Tibial nerve (tissue), 4 donors: ENCODE data around the gene S100A10. TPM values are rescaled to one million over a fixed set of nuclear protein-coding genes. Genes with fewer than 3 reads are reported as not detected.

ENCODE experiments used
- DNase-seq, 2 donors: peaks; one replicate each; pipeline ENCODE4 v3.0.0-alpha.2; 2019; ENCODE audit warnings: low spot score in 2 of 2
- H3K27ac ChIP-seq, 4 donors: fragments of 200-600 bp; sonication (generic) in 3 of 4; one replicate each; pipeline ENCODE4 v1.5.1; 2017 to 2019; ENCODE audit warnings: mild to moderate bottlenecking in 1 of 4
- H3K27me3 ChIP-seq, 2 donors: fragments of 200-600 bp; sonication (generic) in 1 of 2; one replicate each; pipeline versions ENCODE4 v1.5.1 to v1.6.0; 2017 to 2019
- H3K36me3 ChIP-seq, 3 donors: fragments of 200-600 bp; sonication (generic); one replicate each; pipeline ENCODE4 v1.5.1; 2018 to 2019
- H3K4me1 ChIP-seq, 4 donors: fragments of 200-600 bp; sonication (generic) in 3 of 4; one replicate each; pipeline ENCODE4 v1.5.1; 2017 to 2019
- H3K4me3 ChIP-seq, 4 donors: fragments of 200-600 bp; sonication (generic) in 3 of 4; one replicate each; pipeline ENCODE4 v1.5.1; 2017 to 2019; ENCODE audit warnings: mild to moderate bottlenecking in 1 of 4, moderate library complexity in 1 of 4
- H3K9me3 ChIP-seq, 4 donors: fragments of 200-600 bp; sonication (generic) in 3 of 4; one replicate each; pipeline ENCODE4 v1.5.1; 2017 to 2019
- EP300 ChIP-seq, 2 donors: sonication (generic); formaldehyde crosslinking; IDR thresholded peaks; one replicate each; pipeline ENCODE4 v1.6.1; 2017; ENCODE audit warnings: antibody characterized with exemption in 2 of 2, mild to moderate bottlenecking in 1 of 2
- POLR2A ChIP-seq, 2 donors: fragments of 450-650 bp; IDR thresholded peaks; one replicate each; pipeline ENCODE4 v1.6.1; 2017; ENCODE audit warnings: antibody characterized with exemption in 2 of 2, mild to moderate bottlenecking in 2 of 2, moderate library complexity in 2 of 2
- WGBS, 2 donors: methylation state at CpG; one replicate each; pipeline ENCODE4 v1.1.5; 2018; 5-methylcytosine and 5-hydroxymethylcytosine counted together
- total RNA-seq, 4 donors: library from RNA; depleted of rRNA; stranded (reverse); fragments of >200 nt; gene quantifications; one replicate each; pipeline ENCODE4 v1.1.0, GENCODE V29; 2016
- TF ChIP-seq, protein P1 (sequence below), 5 experiments: fragments of 200-600 bp in 3 of 5; fragments of 450-650 bp in 2 of 5; sonication (generic) in 3 of 5; IDR thresholded peaks; one replicate each; pipeline ENCODE4 v1.5.1; 2016 to 2019; ENCODE audit warnings: antibody characterized with exemption in 5 of 5, mild to moderate bottlenecking in 3 of 5, moderate library complexity in 2 of 5

S100A10 gene
- total RNA-seq, 4 donors from 2014 or later = 108 to 230 (median 192) TPM

DNA sequence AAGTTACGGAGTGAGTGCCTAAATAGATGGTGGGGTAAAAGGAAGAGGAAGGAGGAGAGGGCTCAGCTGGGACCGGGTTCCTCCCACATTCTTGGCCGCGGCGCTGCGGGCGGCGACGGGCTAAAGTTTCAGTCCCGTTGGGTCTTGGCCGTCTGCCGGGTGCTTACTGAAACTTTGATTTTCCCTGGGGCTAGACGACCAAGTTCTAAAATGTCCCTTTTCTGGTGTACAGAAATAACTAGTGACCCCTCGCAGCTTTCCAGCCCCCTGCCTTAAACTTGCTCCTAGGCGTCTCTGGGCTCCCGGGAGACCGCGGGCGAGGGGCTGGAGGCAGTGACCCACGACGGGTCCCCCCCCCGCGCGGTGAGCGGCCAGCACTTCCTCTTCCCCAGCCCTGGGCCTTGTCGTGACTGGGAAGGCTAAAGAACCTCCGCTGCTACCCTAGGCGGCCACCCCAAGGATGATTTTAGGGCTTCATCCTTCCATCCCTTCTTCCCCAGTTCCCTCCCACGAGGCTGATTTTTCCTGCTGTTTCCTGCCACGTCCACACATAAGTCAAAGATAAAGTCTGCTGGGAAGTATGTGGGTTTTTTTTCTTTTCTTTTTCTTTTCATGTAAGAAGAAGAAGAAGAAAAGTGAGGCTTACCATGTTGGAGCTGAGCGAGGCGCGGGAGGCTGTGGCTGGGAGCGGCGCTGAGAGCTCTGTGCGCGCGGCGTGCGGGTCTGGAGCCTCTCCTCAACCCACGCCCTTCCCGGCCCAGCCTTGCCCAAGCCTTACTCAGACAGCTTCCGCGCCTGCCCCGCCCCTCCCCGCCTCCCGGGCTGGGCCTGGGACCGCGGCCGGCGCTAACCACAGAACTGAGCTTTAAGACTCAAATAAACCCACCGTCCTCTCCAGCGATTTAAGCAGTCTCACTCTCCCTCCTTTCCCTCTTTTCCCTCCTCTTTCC is 42.9 kb upstream of the S100A10 start, which contains the start of gene S100A11:
Gene S100A11 (minus strand): TSS at position 738 of the 950 bp plus-strand sequence. CDS start 89 bp downstream, at position 649.
- Histone ChIP-seq H3K27ac (peak within 1 kb of the TSS; percentile 86 to 97 (median 90)), H3K27me3 (no peaks in the 10 kb centered on the region), H3K4me3 (peak within 1 kb of the TSS; percentile 55 to 75 (median 62)), H3K36me3 (peaks cover 0 to 26% (median 0%) of the 10 kb centered on the region in 3 donors), H3K9me3 (no peaks in the 10 kb centered on the region), H3K4me1 (peaks cover 0 to 41% (median 22%) of the 10 kb centered on the region in 4 donors)
- DNase-seq = peak; percentile 88 to 89
- TF ChIP-seq, protein P1, sequence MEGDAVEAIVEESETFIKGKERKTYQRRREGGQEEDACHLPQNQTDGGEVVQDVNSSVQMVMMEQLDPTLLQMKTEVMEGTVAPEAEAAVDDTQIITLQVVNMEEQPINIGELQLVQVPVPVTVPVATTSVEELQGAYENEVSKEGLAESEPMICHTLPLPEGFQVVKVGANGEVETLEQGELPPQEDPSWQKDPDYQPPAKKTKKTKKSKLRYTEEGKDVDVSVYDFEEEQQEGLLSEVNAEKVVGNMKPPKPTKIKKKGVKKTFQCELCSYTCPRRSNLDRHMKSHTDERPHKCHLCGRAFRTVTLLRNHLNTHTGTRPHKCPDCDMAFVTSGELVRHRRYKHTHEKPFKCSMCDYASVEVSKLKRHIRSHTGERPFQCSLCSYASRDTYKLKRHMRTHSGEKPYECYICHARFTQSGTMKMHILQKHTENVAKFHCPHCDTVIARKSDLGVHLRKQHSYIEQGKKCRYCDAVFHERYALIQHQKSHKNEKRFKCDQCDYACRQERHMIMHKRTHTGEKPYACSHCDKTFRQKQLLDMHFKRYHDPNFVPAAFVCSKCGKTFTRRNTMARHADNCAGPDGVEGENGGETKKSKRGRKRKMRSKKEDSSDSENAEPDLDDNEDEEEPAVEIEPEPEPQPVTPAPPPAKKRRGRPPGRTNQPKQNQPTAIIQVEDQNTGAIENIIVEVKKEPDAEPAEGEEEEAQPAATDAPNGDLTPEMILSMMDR (IDR thresholded peaks at IDR 0.05) = peak in 1 of 5 experiments; percentile 26
- TF ChIP-seq EP300 (IDR thresholded peaks at IDR 0.05) (peak in 1 of 2 donors; percentile 95), POLR2A (IDR thresholded peaks at IDR 0.05) (peak; percentile 92 to 95)
- WGBS, 2 donors = 0% methylated on average over 53 of the region's 53 CpGs

DNA sequence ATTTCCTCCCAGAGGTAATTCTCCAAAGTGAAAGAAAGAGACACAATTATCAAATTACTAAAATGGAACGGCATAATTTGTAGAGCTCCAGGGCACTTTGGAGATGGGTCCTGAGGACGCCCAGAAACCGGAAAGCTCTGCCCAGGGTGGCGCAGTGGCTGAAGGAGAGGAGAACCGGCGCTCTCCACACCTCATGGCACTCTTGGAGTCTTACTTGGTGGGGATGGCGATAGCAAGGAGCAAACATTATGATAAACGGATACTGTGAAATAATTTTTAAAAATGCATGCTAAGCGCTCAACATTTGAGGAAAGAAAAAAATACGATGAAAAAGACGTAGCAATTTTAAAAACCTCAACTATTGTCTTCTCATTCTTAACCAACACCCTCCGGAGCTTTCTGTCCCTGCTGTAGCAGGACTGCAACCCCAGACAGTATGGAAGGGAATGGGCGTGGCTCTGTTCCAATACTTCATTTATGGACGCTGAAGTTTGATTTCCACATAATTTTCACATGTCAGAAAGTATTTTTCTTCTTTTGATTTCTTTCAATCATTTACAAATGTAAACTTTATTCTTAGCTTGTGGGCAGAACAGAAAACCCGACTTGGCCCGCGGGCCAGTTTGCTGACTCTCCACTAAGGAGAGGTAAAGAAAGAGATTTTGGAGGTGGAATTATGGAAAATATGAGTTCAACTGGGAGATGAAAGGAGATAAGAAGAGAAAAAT is 42.0 kb upstream of the S100A10 start:
- peaks cover 0 to 34% (median under 1%) of the 10 kb centered on the region in 3 donors for H3K36me3 ChIP-seq
- DNase-seq = no peak
- peaks cover 0 to 41% (median 22%) of the 10 kb centered on the region in 4 donors for H3K4me1 ChIP-seq
- H3K27me3 ChIP-seq = no peaks in the 10 kb centered on the region
- TF ChIP-seq EP300 (IDR thresholded peaks at IDR 0.05) (no peak), POLR2A (IDR thresholded peaks at IDR 0.05) (no peak)
- TF ChIP-seq, protein P1 (IDR thresholded peaks at IDR 0.05) = no peak
- H3K27ac ChIP-seq = peak overlapping the region; percentile 86 to 97 (median 90)
- peak overlapping the region; percentile 55 to 75 (median 62) for H3K4me3 ChIP-seq
- no peaks in the 10 kb centered on the region for H3K9me3 ChIP-seq
- WGBS, 2 donors = 11 to 12% methylated on average over 17 of the region's 17 CpGs

DNA sequence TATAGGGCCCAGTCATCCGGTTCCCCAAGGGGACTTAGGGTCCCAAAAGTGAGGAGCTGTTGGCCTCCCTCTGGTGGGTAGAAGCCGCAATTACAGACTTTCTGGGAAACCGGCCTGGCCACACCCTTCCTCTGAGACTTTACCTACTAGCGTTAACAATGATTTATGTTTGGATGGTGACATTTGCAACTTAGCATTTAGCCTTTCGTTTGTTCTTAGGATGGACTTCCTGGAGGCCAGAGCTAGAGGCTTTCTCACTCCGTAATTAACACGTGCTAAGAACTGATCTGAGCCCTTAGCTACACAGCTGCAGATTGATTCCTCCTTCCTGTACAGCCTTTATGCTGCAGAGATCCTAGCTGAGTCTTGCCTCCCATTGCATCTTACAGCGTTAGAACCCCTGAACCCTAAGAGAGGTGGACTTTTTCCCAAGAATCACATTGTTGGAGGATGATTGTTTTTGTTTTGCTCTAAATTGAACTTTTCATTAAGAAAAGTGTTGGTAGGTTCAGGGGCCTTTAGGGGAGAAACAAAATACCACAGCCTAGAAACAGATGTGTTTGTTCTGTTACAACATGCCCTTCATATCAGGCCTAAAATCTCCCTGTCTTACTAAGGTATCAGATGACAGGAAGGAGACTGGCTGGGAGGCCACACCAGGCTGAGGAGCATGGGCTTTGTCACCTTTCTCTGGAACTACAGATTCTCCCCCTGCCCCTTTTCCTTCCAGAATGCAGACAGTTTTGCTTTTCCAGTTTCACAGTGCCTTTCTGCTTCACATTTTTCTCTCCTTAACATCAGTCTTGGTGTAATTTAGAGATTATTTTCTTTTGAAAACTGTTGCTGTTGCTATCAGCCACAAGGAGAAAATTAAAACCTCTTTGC is 41.2 kb upstream of the S100A10 start:
- Histone ChIP-seq H3K27ac (peak overlapping the region in 3 of 4 donors; percentile 87 to 97 (median 94)), H3K36me3 (peaks cover 0 to 42% (median 5%) of the 10 kb centered on the region in 3 donors), H3K4me3 (peak overlapping the region; percentile 55 to 75 (median 62)), H3K9me3 (no peaks in the 10 kb centered on the region), H3K27me3 (no peaks in the 10 kb centered on the region), H3K4me1 (peaks cover 0 to 41% (median 22%) of the 10 kb centered on the region in 4 donors)
- peak in 1 of 2 donors; percentile 43 for DNase-seq
- no peak for TF ChIP-seq EP300 (IDR thresholded peaks at IDR 0.05)
- TF ChIP-seq, protein P1 (IDR thresholded peaks at IDR 0.05) = peak; percentile 61 to 80 (median 67)
- 5 to 14% methylated on average over 8 of the region's 8 CpGs for WGBS, 2 donors

DNA sequence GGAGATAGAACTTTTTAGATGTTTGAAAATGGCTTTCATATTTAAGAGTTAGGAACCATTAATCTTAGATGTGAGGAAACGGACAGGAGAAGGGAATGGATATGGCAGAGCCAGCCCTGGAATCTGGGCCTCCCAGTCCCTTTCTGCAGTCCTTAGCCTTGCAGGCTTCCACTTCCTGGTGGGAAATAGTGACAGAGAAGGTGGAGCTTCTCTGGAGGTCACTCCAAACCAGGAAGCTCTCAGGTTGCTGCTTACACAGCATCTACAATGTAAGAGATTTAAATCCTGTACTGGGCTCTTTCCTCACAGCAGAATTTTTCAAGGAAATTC is 40.6 kb upstream of the S100A10 start:
- H3K36me3 ChIP-seq = peaks cover 0 to 44% (median 5%) of the 10 kb centered on the region in 3 donors
- H3K4me3 ChIP-seq = peak overlapping the region; percentile 2 to 75 (median 31)
- WGBS, 2 donors = 61 to 69% methylated on average over 1 of the region's 1 CpG
- peak overlapping the region in 3 of 4 donors; percentile 87 to 97 (median 94) for H3K27ac ChIP-seq
- no peaks in the 10 kb centered on the region for H3K27me3 ChIP-seq
- peaks cover 0 to 41% (median 22%) of the 10 kb centered on the region in 4 donors for H3K4me1 ChIP-seq
- TF ChIP-seq, protein P1 (IDR thresholded peaks at IDR 0.05) = no peak
- TF ChIP-seq POLR2A (IDR thresholded peaks at IDR 0.05) = no peak
- TF ChIP-seq EP300 (IDR thresholded peaks at IDR 0.05) = no peak
- no peak for DNase-seq
- no peaks in the 10 kb centered on the region for H3K9me3 ChIP-seq
